ENCODE results near the gene VPS16.

DNA sequence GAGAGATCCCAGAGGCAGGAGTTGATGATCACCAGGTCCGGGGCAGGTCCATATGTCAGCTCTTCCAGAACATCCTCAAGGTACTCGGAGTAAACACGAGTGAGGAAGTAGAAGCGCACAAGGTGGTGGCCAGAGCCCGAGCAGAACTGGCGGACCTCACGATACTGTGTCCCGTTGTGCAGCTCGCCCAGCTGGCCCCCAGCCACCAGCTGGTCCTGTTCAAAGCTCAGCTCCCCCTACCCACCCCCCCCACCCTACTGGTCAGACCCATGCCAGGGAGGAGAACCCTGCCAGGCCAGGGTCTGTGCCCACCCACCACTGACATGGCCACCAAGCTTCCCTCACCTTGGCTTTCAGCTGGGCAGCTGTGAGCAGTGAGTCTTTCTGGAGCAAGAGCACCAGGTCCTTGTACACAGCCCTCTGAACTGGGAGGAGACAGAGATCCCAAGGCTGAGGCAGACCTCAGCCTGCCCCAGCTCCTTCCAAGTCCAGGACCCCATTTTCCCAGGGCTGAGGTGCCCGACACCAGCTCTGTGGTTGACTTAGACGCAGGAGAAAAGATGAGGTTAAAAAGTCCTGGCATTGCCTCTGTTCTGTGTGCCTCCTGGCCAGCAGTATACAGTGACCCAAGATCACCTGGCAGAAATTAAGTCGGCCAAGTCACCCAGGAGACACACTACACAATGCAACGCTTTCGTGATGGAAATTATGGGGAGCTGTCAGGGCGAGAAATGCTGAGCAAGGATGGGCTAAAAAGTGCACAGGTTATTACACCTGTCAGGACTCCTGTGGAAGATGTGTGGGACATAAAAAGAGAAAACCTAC, 1.5 kb upstream of the VPS16 start:
- TF ChIP-seq, protein P1, sequence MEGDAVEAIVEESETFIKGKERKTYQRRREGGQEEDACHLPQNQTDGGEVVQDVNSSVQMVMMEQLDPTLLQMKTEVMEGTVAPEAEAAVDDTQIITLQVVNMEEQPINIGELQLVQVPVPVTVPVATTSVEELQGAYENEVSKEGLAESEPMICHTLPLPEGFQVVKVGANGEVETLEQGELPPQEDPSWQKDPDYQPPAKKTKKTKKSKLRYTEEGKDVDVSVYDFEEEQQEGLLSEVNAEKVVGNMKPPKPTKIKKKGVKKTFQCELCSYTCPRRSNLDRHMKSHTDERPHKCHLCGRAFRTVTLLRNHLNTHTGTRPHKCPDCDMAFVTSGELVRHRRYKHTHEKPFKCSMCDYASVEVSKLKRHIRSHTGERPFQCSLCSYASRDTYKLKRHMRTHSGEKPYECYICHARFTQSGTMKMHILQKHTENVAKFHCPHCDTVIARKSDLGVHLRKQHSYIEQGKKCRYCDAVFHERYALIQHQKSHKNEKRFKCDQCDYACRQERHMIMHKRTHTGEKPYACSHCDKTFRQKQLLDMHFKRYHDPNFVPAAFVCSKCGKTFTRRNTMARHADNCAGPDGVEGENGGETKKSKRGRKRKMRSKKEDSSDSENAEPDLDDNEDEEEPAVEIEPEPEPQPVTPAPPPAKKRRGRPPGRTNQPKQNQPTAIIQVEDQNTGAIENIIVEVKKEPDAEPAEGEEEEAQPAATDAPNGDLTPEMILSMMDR (IDR thresholded peaks at IDR 0.05; ENCODE audit: low read depth, low read length): no peak
- no peak for TF ChIP-seq EZH2phosphoT487 (IDR thresholded peaks at IDR 0.05; ENCODE audit: low read depth)

Data from OCI-LY3 (cell line).